HTR-8/SVneo (cell line): Measurements from ENCODE around the gene LPP.

Experiments used
- DNase-seq: peaks from one replicate; pipeline ENCODE4 v3.0.0; 2011; ENCODE audit warnings: low spot score, mixed read lengths; ENCODE audit not compliant: insufficient read length
- FAIRE-seq: peaks from 2 replicates; lab custom pipeline; 2011; peaks lifted over from hg19 to GRCh38; lab: Jason Lieb, UNC

Gene LPP

GRCh38 chr3:188775412-188775811 is 621.5 kb downstream of the LPP start:
- no peak for DNase-seq
- no peak for FAIRE-seq

GRCh38 chr3:188776447-188776846 is 622.5 kb downstream of the LPP start:
- DNase-seq, result no peak
- FAIRE-seq, result no peak

- no peak for FAIRE-seq
- no peak for DNase-seq
Measured at GRCh38 chr3:188778091-188778852, 624.3 kb downstream of the LPP start.

GRCh38 chr3:188779281-188779980 is 625.5 kb downstream of the LPP start:
- DNase-seq (no peak), FAIRE-seq (no peak)

- DNase-seq, result no peak
- peak; percentile 75 for FAIRE-seq
Measured at GRCh38 chr3:188780193-188781147, 626.5 kb downstream of the LPP start.

- no peak for DNase-seq
- FAIRE-seq, result no peak
Measured at GRCh38 chr3:188782613-188783124, 628.7 kb downstream of the LPP start.

GRCh38 chr3:188786424-188786823 is 632.5 kb downstream of the LPP start:
- FAIRE-seq (no peak), DNase-seq (no peak)

GRCh38 chr3:188788621-188789081 is 634.7 kb downstream of the LPP start:
- no peak for DNase-seq
- no peak for FAIRE-seq

GRCh38 chr3:188789251-188789650 is 635.3 kb downstream of the LPP start:
- DNase-seq, result no peak
- FAIRE-seq, result no peak

GRCh38 chr3:188791311-188791710 is 637.4 kb downstream of the LPP start:
- DNase-seq, result no peak
- FAIRE-seq, result no peak

- no peak for DNase-seq
- FAIRE-seq, result no peak
Measured at GRCh38 chr3:188792793-188793192, 638.8 kb downstream of the LPP start.

- DNase-seq (no peak), FAIRE-seq (no peak)
Measured at GRCh38 chr3:188796122-188796631, 642.2 kb downstream of the LPP start.

- FAIRE-seq (no peak), DNase-seq (no peak)
Measured at GRCh38 chr3:188797045-188797444, 643.1 kb downstream of the LPP start.

GRCh38 chr3:188798556-188799145 is 644.7 kb downstream of the LPP start:
- no peak for DNase-seq
- no peak for FAIRE-seq

GRCh38 chr3:188801393-188801792 is 647.4 kb downstream of the LPP start:
- no peak for DNase-seq

GRCh38 chr3:188802645-188803044 is 648.7 kb downstream of the LPP start:
- no peak for FAIRE-seq
- no peak for DNase-seq

More at GRCh38 chr3:188801393-188801792, 647.4 kb downstream of the LPP start:
- no peak for FAIRE-seq

GRCh38 chr3:188807006-188807405 is 653.0 kb downstream of the LPP start:
- FAIRE-seq, result no peak

GRCh38 chr3:188812198-188812597 is 658.2 kb downstream of the LPP start:
- FAIRE-seq (no peak), DNase-seq (no peak)

More at GRCh38 chr3:188807006-188807405, 653.0 kb downstream of the LPP start:
- no peak for DNase-seq

- DNase-seq (no peak), FAIRE-seq (no peak)
Measured at GRCh38 chr3:188814581-188814980, 660.6 kb downstream of the LPP start.
